ENCODE data around the gene FAM236B.
"Not testable (repeated sequence)": the region's sequence is repeated elsewhere in the genome, so short reads cannot be mapped to it uniquely, and the experiment has no call there.

The FAM236B gene

DNA sequence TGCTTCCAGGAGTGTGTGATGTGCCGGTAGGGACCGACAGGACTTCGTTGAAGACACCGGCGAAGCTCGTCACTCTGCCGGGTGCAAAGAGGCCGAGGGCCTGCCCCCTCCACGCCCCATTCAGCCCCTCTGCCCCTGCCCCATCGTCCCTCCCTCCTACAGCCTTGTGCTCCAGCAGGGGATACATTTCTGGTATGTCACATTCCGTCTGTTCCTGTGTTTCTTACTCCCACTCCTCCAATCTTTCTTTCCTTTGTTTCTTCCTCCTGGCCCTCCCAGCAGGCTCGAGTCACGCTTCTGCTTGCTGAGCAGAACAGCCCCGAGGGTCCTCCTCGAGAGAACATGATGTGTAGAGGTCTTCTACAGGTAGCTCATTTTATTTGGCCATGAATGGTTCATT lies at the start of gene FAM236B:
Gene FAM236B (minus strand): TSS at position 101 of the 400 bp plus-strand sequence. CDS start 100 bp downstream, at position 1.
- not testable (repeated sequence) for H3K4me3 ChIP-seq (ENCODE audit: low read depth, low read length); DNase-seq (ENCODE audit: low read depth)

DNA sequence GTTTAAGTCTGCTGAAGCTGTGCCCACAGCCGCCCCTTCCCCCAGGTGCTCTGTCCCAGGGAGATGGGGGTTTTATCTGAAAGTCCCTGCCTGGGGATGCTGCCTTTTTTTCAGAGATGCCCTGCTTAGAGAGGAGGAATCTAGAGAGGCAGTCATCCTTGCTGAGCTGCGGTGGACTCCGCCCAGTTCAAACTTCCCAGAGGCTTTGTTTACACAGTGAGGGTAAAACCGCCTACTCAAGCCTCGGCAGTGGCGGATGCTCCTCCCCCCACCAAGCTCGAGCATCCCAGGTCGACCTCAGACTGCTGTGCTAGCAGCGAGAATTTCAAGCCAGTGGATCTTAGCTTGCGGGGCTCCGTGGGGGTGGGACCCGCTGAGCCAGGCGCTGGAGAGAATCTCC lies 48.2 kb upstream of the FAM236B start:
- DNase-seq (ENCODE audit: low read depth); H3K4me3 ChIP-seq (ENCODE audit: low read depth, low read length): not testable (repeated sequence)

DNA sequence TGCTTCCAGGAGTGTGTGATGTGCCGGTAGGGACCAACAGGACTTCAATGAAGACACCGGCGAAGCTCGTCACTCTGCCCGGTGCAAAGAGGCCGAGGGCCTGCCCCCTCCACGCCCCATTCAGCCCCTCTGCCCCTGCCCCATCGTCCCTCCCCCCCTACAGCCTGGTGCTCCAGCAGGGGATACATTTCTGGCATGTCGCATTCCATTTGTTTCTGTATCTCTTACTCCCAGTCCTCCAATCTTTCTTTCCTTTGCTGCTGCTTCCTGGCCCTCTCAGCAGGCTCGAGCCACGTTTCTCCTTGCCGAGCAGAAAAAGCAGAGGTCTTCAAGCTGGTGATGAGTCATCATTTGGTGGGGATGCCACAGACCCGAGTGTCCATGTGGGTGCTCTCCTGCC lies 25.6 kb upstream of the FAM236B start, which contains the start of gene FAM236D:
Gene FAM236D (minus strand): TSS at position 101 of the 400 bp plus-strand sequence. CDS start 100 bp downstream, at position 1.
- H3K4me3 ChIP-seq (ENCODE audit: low read depth, low read length); DNase-seq (ENCODE audit: low read depth): not testable (repeated sequence)

DNA sequence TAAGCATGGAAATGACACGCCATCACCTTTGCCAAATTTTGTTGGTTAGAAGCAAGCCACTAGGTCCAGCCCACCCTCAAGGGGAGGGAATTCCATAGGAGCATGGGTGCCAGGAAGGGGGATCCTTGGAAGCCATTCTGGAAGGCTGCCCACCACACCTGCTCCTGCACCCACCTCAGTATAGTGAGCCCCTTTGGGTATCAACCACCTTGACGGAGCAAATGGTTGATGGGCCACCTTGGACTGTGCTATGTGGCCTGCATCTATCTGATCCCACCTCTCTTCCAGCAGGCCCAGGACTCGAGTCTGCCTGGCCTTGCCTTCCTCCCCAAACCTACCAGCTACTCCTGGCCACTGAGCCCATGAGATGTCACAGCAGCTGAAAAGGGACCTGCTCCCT lies 7.9 kb upstream of the FAM236B start:
- not testable (repeated sequence) for H3K4me3 ChIP-seq (ENCODE audit: low read depth, low read length); DNase-seq (ENCODE audit: low read depth)

DNA sequence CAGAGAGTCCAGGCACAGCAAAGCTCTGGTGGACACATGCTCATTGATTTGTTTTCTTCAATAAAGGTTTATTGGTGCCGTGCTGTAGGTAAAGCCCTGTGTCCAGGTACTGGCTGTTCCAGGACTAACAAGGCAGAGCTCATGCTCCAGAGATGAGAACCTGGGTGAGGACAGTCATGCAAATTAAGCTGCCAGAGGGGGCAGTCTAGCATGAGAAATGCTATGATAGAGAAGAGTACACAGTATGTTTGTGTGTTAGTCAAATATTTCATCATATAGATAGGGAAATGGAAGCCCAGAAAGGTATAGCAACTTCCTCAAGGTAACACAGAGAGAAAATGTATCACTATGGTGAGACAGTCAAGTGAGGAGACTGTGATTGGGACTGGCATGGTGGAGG lies 5.7 kb upstream of the FAM236B start:
- H3K4me3 ChIP-seq (ENCODE audit: low read depth, low read length); DNase-seq (ENCODE audit: low read depth): not testable (repeated sequence)

DNA sequence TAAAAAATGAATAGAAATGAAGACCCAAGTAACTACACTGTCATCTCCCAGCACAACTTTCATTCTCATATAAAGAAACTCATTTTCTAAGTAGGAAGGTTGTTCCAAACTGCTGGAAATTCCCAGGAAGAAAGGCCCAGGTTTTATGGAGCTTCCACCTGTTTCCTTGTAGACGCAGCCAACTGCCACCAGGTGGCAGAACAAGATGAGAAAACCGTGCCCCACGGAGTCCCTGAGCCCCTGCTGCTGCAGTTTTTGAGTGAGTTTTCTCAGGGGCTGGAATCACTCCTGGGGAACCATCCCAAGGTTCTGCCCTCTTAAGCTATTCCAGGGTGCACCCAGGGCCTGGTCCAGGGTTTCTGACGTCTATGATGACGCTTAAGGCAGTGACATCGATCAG lies 1.5 kb upstream of the FAM236B start:
- DNase-seq (ENCODE audit: low read depth); H3K4me3 ChIP-seq (ENCODE audit: low read depth, low read length): not testable (repeated sequence)

DNA sequence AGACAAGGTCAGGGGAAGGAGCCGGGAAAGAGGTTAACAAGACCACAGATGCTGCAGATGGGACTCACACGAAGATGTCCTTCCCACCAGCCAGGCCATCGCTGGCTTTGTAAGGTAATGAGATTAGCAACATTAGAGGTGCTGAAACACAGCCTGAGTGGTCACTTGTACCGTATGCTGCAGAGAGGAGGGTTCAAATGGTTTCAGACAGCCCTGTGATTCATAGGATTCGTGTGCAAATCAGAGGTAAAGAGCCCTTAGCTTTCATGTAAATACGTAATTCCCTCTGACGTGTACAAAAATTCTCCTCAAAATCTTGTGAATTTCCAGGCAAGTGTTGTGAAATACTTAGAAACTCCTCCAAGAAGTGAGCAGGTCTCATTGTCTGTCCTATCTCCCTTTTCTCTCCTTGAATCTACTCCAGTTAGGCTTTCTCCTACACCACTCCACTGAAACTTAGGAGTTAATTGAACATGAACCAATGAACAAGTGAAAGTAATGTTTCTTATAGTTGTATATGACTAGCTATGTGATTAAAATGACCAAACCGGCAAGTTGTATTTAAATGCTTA lies 991 bp upstream of the FAM236B start:
- H3K4me3 ChIP-seq (ENCODE audit: low read depth, low read length); DNase-seq (ENCODE audit: low read depth): not testable (repeated sequence)

DNA sequence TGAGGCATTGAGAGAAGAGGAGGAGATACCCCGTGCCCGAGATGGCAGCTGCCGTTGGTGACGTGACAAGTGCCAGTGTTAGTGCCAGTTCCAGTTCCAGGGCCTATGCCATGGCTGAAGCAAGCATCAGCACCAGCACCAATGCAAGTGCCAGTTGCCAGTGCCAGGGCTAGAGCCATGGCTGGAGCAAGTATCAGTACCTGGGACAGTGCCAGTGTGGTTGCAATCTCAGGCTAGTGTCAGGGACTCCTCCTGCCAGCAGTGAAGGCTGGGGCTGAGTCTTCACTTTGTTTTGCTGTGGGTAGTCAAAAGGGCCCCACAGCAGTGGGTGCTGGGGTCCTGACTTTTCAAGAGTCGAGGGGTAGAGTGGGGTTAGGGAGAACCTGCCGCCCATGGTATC lies 4.3 kb downstream of the FAM236B start:
- H3K4me3 ChIP-seq (ENCODE audit: low read depth, low read length); DNase-seq (ENCODE audit: low read depth): not testable (repeated sequence)

DNA sequence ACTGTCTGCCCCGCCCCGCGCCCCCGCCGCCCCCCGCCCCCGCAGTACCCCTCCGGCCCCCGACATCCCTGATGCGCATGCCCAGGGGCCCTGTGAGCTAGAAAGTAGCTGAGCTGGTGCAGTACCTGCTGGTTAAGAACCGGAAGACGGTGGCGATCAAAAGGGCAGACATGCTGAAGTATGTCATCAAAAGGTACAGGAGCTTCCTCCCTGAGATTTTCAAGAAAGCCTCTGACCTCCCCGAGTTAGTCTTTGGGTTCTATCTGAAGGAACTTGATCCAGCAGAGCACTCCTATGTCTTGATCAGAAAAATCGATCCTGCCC lies 5.0 kb downstream of the FAM236B start:
- DNase-seq (ENCODE audit: low read depth); H3K4me3 ChIP-seq (ENCODE audit: low read depth, low read length): not testable (repeated sequence)

DNA sequence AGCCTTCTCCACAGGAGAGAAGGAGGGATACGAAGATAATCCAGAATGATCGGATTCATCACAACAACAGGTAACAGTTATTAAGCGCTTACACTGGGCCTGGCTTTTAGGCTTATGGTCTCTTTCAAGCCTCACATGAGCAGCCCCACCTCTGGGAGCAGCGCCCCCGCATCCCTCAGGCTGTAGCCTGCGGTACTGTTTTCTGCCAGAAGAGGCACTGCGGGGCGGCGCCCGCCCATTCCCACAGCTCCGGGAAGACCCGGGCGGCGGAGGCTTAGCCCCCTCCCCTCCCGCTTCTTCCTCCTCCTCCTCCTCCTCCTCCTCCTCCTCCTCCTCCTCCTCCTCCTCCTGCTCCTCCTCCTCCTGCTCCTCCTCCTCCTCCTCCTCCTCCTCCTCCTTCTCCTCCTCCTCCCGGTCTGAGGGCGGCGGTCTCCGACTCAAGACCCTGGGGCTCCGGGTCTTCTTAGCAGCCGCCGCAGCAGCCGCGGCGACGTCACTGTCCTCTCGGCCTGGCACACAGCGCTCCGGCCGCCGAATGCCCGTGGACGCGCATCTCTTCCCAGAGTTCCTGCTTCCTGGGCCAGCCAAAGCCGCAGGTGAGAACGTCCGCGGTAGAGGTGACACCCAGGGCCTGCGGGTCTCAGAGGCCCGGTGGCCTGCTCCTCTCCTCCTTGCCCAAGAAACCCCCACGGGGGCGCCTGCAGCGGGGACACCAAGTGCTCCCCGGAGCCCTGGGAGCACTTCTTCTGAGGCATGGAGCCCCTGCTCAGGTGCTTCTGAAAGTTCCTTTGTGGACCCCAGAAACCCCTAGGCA lies 5.6 kb downstream of the FAM236B start, which contains the start of gene DMRTC1B:
Gene DMRTC1B (plus strand): TSS at position 238 of the 814 bp plus-strand sequence. CDS start 68,246 bp downstream, outside the sequence.
- not testable (repeated sequence) for H3K4me3 ChIP-seq (ENCODE audit: low read depth, low read length); DNase-seq (ENCODE audit: low read depth)

DNA sequence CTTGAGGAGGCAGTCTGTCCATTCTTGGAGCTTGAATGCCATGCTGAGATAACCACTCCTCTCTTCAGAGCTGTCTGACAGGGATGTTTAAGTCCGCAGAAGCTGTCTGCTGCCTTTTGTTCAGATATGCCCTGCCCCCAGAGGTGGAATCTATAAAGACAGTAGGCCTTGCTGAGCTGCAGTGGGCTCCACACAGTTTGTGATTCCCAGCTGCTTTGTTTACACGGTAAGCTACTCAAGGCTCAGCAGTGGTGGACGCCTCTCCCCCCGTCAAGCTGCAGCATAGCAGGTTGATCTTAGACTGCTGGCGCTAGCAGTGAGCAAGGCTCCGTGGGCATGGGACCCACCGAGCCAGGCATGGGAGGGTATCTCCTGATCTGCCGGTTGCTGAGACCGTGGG lies 22.0 kb downstream of the FAM236B start:
- H3K4me3 ChIP-seq (ENCODE audit: low read depth, low read length); DNase-seq (ENCODE audit: low read depth): not testable (repeated sequence)

DNA sequence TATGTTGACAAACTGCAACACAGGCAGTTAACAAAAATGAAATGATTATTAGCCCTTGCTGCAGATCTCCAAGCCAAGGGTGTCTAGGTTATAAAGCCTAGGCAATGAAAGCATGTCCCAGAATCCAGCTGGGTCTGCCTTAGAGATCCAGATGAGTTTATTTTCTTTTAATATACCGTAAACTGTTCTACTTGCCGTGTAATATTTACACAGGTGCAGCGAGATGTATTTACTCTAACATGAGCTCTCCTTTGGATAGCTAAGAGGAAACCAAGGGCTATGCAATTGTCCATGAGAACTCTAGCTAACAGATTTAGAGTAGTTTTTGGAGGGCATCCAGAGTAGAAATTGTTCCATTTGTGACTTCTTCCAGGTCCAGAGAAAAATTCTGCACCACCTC lies 33.9 kb downstream of the FAM236B start:
- H3K4me3 ChIP-seq (ENCODE audit: low read depth, low read length); DNase-seq (ENCODE audit: low read depth): not testable (repeated sequence)

DNA sequence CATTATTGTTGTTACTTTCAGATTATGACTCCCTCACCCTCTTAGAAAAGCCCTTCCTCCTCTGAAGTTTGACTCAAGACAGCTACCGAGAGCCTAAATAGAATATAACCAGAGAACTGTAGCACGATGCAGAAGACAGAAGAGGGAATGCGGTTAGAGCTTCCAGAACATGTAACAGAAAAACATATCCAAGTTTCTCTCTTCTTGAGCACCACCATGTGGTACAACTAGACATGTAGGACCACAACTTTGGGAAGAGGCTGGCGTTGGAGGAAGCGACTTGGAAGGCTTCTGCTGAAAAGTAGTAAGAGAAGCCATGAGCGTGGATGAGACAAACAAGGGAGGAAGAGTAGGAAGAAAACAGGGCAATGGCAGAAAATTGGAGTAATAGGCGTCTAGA lies 36.9 kb downstream of the FAM236B start:
- not testable (repeated sequence) for DNase-seq (ENCODE audit: low read depth)

DNA sequence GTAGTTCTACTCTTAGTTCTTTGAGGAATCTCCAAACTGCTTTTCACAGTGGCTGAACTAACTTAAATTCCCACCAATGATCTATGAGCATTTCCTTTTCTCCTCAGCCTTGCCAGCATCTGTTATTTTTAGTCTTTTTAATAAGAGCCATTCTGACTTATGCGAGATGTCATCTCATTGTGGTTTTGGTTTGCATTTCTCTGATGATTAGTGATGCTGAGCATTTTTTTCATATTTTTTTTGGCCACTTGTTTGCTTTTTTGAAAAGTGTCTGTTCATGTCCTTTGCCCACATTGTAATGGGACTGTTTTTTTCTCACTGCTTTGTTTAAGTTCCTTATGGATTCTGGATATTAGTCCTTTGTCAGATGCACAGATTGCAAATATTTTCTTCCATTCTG lies 46.9 kb downstream of the FAM236B start:
- no peak overlapping the region for H3K4me3 ChIP-seq (ENCODE audit: low read depth, low read length)
- no peak for DNase-seq (ENCODE audit: low read depth)
- TF ChIP-seq, protein P1, sequence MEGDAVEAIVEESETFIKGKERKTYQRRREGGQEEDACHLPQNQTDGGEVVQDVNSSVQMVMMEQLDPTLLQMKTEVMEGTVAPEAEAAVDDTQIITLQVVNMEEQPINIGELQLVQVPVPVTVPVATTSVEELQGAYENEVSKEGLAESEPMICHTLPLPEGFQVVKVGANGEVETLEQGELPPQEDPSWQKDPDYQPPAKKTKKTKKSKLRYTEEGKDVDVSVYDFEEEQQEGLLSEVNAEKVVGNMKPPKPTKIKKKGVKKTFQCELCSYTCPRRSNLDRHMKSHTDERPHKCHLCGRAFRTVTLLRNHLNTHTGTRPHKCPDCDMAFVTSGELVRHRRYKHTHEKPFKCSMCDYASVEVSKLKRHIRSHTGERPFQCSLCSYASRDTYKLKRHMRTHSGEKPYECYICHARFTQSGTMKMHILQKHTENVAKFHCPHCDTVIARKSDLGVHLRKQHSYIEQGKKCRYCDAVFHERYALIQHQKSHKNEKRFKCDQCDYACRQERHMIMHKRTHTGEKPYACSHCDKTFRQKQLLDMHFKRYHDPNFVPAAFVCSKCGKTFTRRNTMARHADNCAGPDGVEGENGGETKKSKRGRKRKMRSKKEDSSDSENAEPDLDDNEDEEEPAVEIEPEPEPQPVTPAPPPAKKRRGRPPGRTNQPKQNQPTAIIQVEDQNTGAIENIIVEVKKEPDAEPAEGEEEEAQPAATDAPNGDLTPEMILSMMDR (IDR thresholded peaks at IDR 0.05; ENCODE audit: control insufficient read depth, extremely low read depth, insufficient read depth): no peak

More for the DNA sequence above, 36.9 kb downstream of the FAM236B start:
- not testable (repeated sequence) for H3K4me3 ChIP-seq (ENCODE audit: low read depth, low read length)

DNA sequence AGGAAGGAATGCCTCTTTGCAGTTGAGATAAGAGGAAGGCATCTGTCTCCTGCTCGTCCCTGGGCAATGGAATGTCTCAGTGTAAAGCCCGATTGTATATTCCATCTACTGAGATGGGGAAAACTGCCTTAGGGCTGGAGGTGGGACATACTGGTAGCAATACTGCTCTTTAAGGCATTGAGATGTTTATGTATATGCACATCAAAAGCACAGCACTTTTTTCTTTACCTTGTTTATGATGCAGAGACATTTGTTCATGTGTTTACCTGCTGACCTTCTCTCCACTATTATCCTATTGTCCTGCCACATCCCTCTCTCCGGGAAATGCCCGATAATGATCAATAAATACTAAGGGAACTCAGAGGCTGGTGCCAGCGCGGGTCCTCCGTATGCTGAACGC lies 48.8 kb downstream of the FAM236B start:
- H3K4me3 ChIP-seq (ENCODE audit: low read depth, low read length); DNase-seq (ENCODE audit: low read depth): not testable (repeated sequence)
